HepG2 (cell line): Measurements from ENCODE around the gene PNKD. TPM values are rescaled to one million over a fixed set of nuclear protein-coding genes. Genes with fewer than 3 reads are reported as not detected.

Experiments
- FOXA1 ChIP-seq, 2 experiments: fragments of 450-650 bp in 1 of 2; sonication (generic) in 1 of 2; formaldehyde crosslinking in 1 of 2; IDR thresholded peaks; 2 replicates each; pipeline versions ENCODE4 v1.4.0 to v1.6.1; 2016 to 2020; ENCODE audit warnings: missing genetic modification reagents in 1 of 2
- ZBTB42 ChIP-seq: sonication (generic); formaldehyde crosslinking; IDR thresholded peaks from 2 replicates; pipeline ENCODE4 v1.5.0; 2020; ENCODE audit warnings: mild to moderate bottlenecking, missing genetic modification reagents
- ZKSCAN1 ChIP-seq: fragments of 150-350 bp; IDR thresholded peaks from 2 replicates; pipeline ENCODE4 v1.6.1; 2014; ENCODE audit warnings: low read length
- ZNF3 ChIP-seq: IDR thresholded peaks from 2 replicates; pipeline ENCODE4 v1.7.0; 2017; ENCODE audit warnings: inconsistent platforms
- ZNF616 ChIP-seq: sonication (generic); formaldehyde crosslinking; IDR thresholded peaks from 2 replicates; pipeline ENCODE4 v1.5.0; 2020; ENCODE audit warnings: low read depth, mild to moderate bottlenecking, missing genetic modification reagents
- polyA plus RNA-seq, 8 experiments: library from polyadenylated mRNA; depleted of rRNA in 3 of 8; stranded (reverse) in 7 of 8; unstranded in 1 of 8; fragments of >200 nt; fragmentation: Illumina TruSeq in 4 of 8; extraction: Trizol in 4 of 8; gene quantifications; 2 replicates each; pipeline versions ENCODE4 v1.2.1 to v1.2.3, GENCODE V29; 2011 to 2016; ENCODE audit warnings: low read depth in 4 of 8, missing spikeins in 1 of 8, mixed read lengths in 1 of 8; ENCODE audit not compliant: insufficient read depth in 1 of 8
- total RNA-seq, 5 experiments: library from RNA; depleted of rRNA; stranded (reverse); fragments of >200 nt; fragmentation: Illumina TruSeq; extraction: Trizol; gene quantifications; 2 replicates each; pipeline ENCODE4 v1.2.3, GENCODE V29; 2016; ENCODE audit warnings: low read depth in 1 of 5
- TF ChIP-seq, protein P1 (sequence below), 2 experiments: sonication (generic) in 1 of 2; formaldehyde crosslinking in 1 of 2; IDR thresholded peaks; 2 replicates each; pipeline versions ENCODE4 v1.4.0 to v1.6.1; 2018 to 2020; ENCODE audit warnings: missing genetic modification reagents in 2 of 2, borderline replicate concordance in 1 of 2, low read depth in 1 of 2, mild to moderate bottlenecking in 1 of 2, missing biosample characterization in 1 of 2
- TF ChIP-seq, protein P2 (sequence below): IDR thresholded peaks from 2 replicates; pipeline ENCODE4 v1.6.1; 2018; ENCODE audit warnings: missing genetic modification reagents
- TF ChIP-seq, protein P3 (sequence below): IDR thresholded peaks from 2 replicates; pipeline ENCODE4 v1.6.1; 2016
- TF ChIP-seq, protein P4 (sequence below): sonication (generic); formaldehyde crosslinking; IDR thresholded peaks from 2 replicates; pipeline ENCODE4 v1.4.0; 2020; ENCODE audit warnings: missing genetic modification reagents
- TF ChIP-seq, protein P5 (sequence below): sonication (generic); formaldehyde crosslinking; IDR thresholded peaks from 2 replicates; pipeline ENCODE4; 2020; ENCODE audit warnings: missing genetic modification reagents, mild to moderate bottlenecking, borderline replicate concordance
- TF ChIP-seq, protein P6 (sequence below): sonication (generic); formaldehyde crosslinking; IDR thresholded peaks from 2 replicates; pipeline ENCODE4 v1.4.0; 2020; ENCODE audit warnings: missing genetic modification reagents, borderline replicate concordance

Gene PNKD
- total and polyA plus RNA-seq, 2 of the 13 experiments (the other 11 are each of a cell fraction or from before 2014, with no cell fraction given), result 55.9 to 80.4 TPM

DNA sequence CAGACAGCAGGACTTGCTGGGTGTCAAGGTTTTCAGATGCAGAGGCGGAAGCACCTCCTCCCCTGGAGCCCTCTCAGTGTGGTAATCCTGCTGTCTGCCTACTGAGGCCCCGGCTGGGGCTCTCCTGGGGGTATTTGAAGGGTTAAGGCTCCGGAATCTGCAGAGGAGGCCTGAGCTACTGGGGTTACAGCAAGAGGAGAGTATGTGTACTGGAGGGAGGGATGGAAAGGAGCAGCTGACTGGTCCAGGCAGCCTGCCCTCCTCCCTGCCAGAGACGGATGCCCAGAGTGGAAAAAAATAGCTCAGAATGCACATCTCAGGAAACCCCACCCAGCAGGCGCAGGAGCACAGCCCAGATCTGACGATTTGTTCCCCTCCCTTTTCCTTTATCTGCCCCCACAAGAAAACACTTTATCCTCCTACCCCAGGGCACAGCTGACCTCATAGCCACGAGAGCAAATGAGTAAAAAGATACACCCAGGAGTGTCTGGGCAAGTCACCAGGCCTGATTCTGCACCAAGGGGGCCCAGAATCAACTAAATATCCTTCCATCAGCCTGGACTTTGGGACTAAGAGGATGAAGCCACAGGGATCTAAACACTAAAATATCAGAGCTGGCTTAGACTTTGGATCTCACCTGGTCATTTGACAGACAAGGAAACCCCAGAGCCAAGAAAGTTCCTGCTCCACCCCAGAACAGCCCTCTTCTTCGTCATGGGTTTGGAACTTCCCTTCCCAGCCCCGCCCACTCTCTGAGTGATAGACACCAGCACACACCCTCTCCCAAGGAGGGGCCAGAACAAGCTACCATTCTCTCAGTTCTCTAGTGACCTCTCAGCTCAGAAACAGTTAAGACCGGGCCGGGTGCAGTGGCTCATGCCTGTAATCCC lies 16.5 kb downstream of the PNKD start (continued):
- TF ChIP-seq, protein P1, sequence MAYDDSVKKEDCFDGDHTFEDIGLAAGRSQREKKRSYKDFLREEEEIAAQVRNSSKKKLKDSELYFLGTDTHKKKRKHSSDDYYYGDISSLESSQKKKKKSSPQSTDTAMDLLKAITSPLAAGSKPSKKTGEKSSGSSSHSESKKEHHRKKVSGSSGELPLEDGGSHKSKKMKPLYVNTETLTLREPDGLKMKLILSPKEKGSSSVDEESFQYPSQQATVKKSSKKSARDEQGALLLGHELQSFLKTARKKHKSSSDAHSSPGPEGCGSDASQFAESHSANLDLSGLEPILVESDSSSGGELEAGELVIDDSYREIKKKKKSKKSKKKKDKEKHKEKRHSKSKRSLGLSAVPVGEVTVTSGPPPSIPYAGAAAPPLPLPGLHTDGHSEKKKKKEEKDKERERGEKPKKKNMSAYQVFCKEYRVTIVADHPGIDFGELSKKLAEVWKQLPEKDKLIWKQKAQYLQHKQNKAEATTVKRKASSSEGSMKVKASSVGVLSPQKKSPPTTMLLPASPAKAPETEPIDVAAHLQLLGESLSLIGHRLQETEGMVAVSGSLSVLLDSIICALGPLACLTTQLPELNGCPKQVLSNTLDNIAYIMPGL (CRISPR knock-in tag; IDR thresholded peaks at IDR 0.05; ENCODE audit: borderline replicate concordance in 1 of 2, low read depth in 1 of 2), result no peak; a peak in 1 of 4 replicates
- TF ChIP-seq, protein P2, sequence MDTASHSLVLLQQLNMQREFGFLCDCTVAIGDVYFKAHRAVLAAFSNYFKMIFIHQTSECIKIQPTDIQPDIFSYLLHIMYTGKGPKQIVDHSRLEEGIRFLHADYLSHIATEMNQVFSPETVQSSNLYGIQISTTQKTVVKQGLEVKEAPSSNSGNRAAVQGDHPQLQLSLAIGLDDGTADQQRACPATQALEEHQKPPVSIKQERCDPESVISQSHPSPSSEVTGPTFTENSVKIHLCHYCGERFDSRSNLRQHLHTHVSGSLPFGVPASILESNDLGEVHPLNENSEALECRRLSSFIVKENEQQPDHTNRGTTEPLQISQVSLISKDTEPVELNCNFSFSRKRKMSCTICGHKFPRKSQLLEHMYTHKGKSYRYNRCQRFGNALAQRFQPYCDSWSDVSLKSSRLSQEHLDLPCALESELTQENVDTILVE (CRISPR knock-in tag), result no peak
- TF ChIP-seq, protein P3, sequence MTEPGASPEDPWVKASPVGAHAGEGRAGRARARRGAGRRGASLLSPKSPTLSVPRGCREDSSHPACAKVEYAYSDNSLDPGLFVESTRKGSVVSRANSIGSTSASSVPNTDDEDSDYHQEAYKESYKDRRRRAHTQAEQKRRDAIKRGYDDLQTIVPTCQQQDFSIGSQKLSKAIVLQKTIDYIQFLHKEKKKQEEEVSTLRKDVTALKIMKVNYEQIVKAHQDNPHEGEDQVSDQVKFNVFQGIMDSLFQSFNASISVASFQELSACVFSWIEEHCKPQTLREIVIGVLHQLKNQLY (CRISPR knock-in tag), result 0 out of 2 replicates have a peak, but pooled peaks have one; percentile 15
- TF ChIP-seq, protein P4, sequence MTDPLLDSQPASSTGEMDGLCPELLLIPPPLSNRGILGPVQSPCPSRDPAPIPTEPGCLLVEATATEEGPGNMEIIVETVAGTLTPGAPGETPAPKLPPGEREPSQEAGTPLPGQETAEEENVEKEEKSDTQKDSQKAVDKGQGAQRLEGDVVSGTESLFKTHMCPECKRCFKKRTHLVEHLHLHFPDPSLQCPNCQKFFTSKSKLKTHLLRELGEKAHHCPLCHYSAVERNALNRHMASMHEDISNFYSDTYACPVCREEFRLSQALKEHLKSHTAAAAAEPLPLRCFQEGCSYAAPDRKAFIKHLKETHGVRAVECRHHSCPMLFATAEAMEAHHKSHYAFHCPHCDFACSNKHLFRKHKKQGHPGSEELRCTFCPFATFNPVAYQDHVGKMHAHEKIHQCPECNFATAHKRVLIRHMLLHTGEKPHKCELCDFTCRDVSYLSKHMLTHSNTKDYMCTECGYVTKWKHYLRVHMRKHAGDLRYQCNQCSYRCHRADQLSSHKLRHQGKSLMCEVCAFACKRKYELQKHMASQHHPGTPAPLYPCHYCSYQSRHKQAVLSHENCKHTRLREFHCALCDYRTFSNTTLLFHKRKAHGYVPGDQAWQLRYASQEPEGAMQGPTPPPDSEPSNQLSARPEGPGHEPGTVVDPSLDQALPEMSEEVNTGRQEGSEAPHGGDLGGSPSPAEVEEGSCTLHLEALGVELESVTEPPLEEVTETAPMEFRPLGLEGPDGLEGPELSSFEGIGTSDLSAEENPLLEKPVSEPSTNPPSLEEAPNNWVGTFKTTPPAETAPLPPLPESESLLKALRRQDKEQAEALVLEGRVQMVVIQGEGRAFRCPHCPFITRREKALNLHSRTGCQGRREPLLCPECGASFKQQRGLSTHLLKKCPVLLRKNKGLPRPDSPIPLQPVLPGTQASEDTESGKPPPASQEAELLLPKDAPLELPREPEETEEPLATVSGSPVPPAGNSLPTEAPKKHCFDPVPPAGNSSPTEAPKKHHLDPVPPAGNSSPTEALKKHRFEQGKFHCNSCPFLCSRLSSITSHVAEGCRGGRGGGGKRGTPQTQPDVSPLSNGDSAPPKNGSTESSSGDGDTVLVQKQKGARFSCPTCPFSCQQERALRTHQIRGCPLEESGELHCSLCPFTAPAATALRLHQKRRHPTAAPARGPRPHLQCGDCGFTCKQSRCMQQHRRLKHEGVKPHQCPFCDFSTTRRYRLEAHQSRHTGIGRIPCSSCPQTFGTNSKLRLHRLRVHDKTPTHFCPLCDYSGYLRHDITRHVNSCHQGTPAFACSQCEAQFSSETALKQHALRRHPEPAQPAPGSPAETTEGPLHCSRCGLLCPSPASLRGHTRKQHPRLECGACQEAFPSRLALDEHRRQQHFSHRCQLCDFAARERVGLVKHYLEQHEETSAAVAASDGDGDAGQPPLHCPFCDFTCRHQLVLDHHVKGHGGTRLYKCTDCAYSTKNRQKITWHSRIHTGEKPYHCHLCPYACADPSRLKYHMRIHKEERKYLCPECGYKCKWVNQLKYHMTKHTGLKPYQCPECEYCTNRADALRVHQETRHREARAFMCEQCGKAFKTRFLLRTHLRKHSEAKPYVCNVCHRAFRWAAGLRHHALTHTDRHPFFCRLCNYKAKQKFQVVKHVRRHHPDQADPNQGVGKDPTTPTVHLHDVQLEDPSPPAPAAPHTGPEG (CRISPR knock-in tag), result no peak
- TF ChIP-seq ZNF616 (CRISPR knock-in tag) (no peak), FOXA1 (IDR thresholded peaks at IDR 0.05) (no peak), FOXA1 (CRISPR knock-in tag; IDR thresholded peaks at IDR 0.05) (no peak), ZNF3 (CRISPR knock-in tag) (no peak), ZKSCAN1 (no peak), ZBTB42 (CRISPR knock-in tag) (no peak)
- TF ChIP-seq, protein P5, sequence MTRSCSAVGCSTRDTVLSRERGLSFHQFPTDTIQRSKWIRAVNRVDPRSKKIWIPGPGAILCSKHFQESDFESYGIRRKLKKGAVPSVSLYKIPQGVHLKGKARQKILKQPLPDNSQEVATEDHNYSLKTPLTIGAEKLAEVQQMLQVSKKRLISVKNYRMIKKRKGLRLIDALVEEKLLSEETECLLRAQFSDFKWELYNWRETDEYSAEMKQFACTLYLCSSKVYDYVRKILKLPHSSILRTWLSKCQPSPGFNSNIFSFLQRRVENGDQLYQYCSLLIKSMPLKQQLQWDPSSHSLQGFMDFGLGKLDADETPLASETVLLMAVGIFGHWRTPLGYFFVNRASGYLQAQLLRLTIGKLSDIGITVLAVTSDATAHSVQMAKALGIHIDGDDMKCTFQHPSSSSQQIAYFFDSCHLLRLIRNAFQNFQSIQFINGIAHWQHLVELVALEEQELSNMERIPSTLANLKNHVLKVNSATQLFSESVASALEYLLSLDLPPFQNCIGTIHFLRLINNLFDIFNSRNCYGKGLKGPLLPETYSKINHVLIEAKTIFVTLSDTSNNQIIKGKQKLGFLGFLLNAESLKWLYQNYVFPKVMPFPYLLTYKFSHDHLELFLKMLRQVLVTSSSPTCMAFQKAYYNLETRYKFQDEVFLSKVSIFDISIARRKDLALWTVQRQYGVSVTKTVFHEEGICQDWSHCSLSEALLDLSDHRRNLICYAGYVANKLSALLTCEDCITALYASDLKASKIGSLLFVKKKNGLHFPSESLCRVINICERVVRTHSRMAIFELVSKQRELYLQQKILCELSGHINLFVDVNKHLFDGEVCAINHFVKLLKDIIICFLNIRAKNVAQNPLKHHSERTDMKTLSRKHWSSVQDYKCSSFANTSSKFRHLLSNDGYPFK (CRISPR knock-in tag), result no peak
- TF ChIP-seq, protein P6, sequence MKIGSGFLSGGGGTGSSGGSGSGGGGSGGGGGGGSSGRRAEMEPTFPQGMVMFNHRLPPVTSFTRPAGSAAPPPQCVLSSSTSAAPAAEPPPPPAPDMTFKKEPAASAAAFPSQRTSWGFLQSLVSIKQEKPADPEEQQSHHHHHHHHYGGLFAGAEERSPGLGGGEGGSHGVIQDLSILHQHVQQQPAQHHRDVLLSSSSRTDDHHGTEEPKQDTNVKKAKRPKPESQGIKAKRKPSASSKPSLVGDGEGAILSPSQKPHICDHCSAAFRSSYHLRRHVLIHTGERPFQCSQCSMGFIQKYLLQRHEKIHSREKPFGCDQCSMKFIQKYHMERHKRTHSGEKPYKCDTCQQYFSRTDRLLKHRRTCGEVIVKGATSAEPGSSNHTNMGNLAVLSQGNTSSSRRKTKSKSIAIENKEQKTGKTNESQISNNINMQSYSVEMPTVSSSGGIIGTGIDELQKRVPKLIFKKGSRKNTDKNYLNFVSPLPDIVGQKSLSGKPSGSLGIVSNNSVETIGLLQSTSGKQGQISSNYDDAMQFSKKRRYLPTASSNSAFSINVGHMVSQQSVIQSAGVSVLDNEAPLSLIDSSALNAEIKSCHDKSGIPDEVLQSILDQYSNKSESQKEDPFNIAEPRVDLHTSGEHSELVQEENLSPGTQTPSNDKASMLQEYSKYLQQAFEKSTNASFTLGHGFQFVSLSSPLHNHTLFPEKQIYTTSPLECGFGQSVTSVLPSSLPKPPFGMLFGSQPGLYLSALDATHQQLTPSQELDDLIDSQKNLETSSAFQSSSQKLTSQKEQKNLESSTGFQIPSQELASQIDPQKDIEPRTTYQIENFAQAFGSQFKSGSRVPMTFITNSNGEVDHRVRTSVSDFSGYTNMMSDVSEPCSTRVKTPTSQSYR (CRISPR knock-in tag), result no peak
